DOHH2 (cell line): Measurements from ENCODE around the gene MAP3K7CL.

Source experiments
- EZH2phosphoT487 ChIP-seq: fragments of 200-600 bp; sonication (generic); IDR thresholded peaks from 2 replicates; pipeline ENCODE4 v1.6.1; 2017; ENCODE audit warnings: borderline replicate concordance, mild to moderate bottlenecking, antibody characterized with exemption, low read length, moderate library complexity, mixed read lengths
- TF ChIP-seq, protein P1 (sequence below): fragments of 200-600 bp; sonication (generic); IDR thresholded peaks from one replicate; pipeline ENCODE4 v1.5.1; 2014; ENCODE audit warnings: antibody characterized with exemption, mild to moderate bottlenecking, low read depth, low read length; ENCODE audit not compliant: poor library complexity, severe bottlenecking

DNA sequence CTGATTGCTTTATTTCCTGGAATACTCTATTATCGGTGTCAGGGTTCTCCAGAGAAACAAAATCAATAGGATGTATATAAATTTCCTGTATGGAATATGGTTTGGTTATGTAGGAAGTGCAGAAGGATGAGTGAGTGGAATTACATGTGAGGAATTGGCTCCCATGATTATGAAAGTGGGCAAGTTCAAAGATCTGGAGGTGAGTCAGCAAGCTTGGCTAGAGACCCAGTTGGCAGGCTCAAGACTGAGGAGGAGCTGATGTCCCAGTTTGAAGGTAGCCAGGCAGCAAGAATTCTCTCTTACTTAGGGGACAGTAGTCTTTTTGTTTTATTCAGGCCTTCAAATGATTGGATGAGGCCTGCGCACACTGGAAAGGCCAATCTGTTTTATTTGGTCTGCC, 57.5 kb downstream of the MAP3K7CL start:
- TF ChIP-seq, protein P1, sequence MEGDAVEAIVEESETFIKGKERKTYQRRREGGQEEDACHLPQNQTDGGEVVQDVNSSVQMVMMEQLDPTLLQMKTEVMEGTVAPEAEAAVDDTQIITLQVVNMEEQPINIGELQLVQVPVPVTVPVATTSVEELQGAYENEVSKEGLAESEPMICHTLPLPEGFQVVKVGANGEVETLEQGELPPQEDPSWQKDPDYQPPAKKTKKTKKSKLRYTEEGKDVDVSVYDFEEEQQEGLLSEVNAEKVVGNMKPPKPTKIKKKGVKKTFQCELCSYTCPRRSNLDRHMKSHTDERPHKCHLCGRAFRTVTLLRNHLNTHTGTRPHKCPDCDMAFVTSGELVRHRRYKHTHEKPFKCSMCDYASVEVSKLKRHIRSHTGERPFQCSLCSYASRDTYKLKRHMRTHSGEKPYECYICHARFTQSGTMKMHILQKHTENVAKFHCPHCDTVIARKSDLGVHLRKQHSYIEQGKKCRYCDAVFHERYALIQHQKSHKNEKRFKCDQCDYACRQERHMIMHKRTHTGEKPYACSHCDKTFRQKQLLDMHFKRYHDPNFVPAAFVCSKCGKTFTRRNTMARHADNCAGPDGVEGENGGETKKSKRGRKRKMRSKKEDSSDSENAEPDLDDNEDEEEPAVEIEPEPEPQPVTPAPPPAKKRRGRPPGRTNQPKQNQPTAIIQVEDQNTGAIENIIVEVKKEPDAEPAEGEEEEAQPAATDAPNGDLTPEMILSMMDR = no peak
- TF ChIP-seq EZH2phosphoT487 = no peak
